ENCODE data around the gene DNAH14. TPM values are rescaled to one million over a fixed set of nuclear protein-coding genes. Genes with fewer than 3 reads are reported as not detected.

Gene DNAH14
- total RNA-seq, 1 donor from 2014 or later: 21.6 TPM

GRCh38 chr1:225063722-225064121 lies 134.2 kb downstream of the DNAH14 start:
- H3K4me3 Mint-ChIP-seq (ENCODE audit: unreplicated experiment): no peak overlapping the region

GRCh38 chr1:225070972-225071371 lies 141.5 kb downstream of the DNAH14 start:
- Mint-ChIP-seq H3K4me3 (ENCODE audit: unreplicated experiment) (no peak overlapping the region), H3K4me1 (ENCODE audit: unreplicated experiment) (no peaks in the 10 kb centered on the region), H3K9me3 (ENCODE audit: unreplicated experiment) (peaks cover 6% of the 10 kb centered on the region), H3K36me3 (ENCODE audit: low read depth, unreplicated experiment) (peaks cover 28% of the 10 kb centered on the region), H3K27ac (ENCODE audit: unreplicated experiment) (no peak overlapping the region), H3K27me3 (ENCODE audit: unreplicated experiment) (peaks cover 2% of the 10 kb centered on the region)
- no peak for TF ChIP-seq CTCF (IDR thresholded peaks at IDR 0.05; ENCODE audit: unreplicated experiment)
- no peak for DNase-seq (ENCODE audit: low spot score)

More at GRCh38 chr1:225063722-225064121, 134.2 kb downstream of the DNAH14 start:
- no peaks in the 10 kb centered on the region for H3K4me1 Mint-ChIP-seq (ENCODE audit: unreplicated experiment)
- peaks cover 4% of the 10 kb centered on the region for H3K36me3 Mint-ChIP-seq (ENCODE audit: low read depth, unreplicated experiment)
- no peak overlapping the region for H3K27ac Mint-ChIP-seq (ENCODE audit: unreplicated experiment)
- H3K27me3 Mint-ChIP-seq (ENCODE audit: unreplicated experiment): peaks cover 2% of the 10 kb centered on the region
- TF ChIP-seq CTCF (IDR thresholded peaks at IDR 0.05; ENCODE audit: unreplicated experiment): no peak
- DNase-seq (ENCODE audit: low spot score): no peak
- H3K9me3 Mint-ChIP-seq (ENCODE audit: unreplicated experiment): no peaks in the 10 kb centered on the region

GRCh38 chr1:225097175-225097574 lies 167.7 kb downstream of the DNAH14 start:
- no peak for DNase-seq (ENCODE audit: low spot score)
- Mint-ChIP-seq H3K36me3 (ENCODE audit: low read depth, unreplicated experiment) (no peaks in the 10 kb centered on the region), H3K4me1 (ENCODE audit: unreplicated experiment) (no peaks in the 10 kb centered on the region), H3K9me3 (ENCODE audit: unreplicated experiment) (peaks cover 4% of the 10 kb centered on the region), H3K27ac (ENCODE audit: unreplicated experiment) (no peak overlapping the region), H3K4me3 (ENCODE audit: unreplicated experiment) (no peak overlapping the region), H3K27me3 (ENCODE audit: unreplicated experiment) (no peaks in the 10 kb centered on the region)
- no peak for TF ChIP-seq CTCF (IDR thresholded peaks at IDR 0.05; ENCODE audit: unreplicated experiment)

- no peak for TF ChIP-seq CTCF (IDR thresholded peaks at IDR 0.05; ENCODE audit: unreplicated experiment)
- Mint-ChIP-seq H3K27me3 (ENCODE audit: unreplicated experiment) (peaks cover 3% of the 10 kb centered on the region), H3K4me3 (ENCODE audit: unreplicated experiment) (no peak overlapping the region), H3K27ac (ENCODE audit: unreplicated experiment) (no peak overlapping the region), H3K36me3 (ENCODE audit: low read depth, unreplicated experiment) (peaks cover 6% of the 10 kb centered on the region), H3K4me1 (ENCODE audit: unreplicated experiment) (no peaks in the 10 kb centered on the region), H3K9me3 (ENCODE audit: unreplicated experiment) (no peaks in the 10 kb centered on the region)
- DNase-seq (ENCODE audit: low spot score): no peak
Observed at GRCh38 chr1:225111000-225111399, 181.5 kb downstream of the DNAH14 start.

GRCh38 chr1:225113265-225113664 lies 183.8 kb downstream of the DNAH14 start:
- DNase-seq (ENCODE audit: low spot score): no peak
- Mint-ChIP-seq H3K9me3 (ENCODE audit: unreplicated experiment) (no peaks in the 10 kb centered on the region), H3K4me3 (ENCODE audit: unreplicated experiment) (no peak overlapping the region), H3K27me3 (ENCODE audit: unreplicated experiment) (no peaks in the 10 kb centered on the region), H3K4me1 (ENCODE audit: unreplicated experiment) (no peaks in the 10 kb centered on the region), H3K27ac (ENCODE audit: unreplicated experiment) (no peak overlapping the region), H3K36me3 (ENCODE audit: low read depth, unreplicated experiment) (no peaks in the 10 kb centered on the region)
- no peak for TF ChIP-seq CTCF (IDR thresholded peaks at IDR 0.05; ENCODE audit: unreplicated experiment)
